ENCODE results near the gene ANGEL2. TPM values are rescaled to one million over a fixed set of nuclear protein-coding genes. Genes with fewer than 3 reads are reported as not detected.

ANGEL2 gene
- total and polyA plus RNA-seq, 2 of the 13 experiments (the other 11 are each of a cell fraction or from before 2014, with no cell fraction given): 12.3 to 25.4 TPM

DNA sequence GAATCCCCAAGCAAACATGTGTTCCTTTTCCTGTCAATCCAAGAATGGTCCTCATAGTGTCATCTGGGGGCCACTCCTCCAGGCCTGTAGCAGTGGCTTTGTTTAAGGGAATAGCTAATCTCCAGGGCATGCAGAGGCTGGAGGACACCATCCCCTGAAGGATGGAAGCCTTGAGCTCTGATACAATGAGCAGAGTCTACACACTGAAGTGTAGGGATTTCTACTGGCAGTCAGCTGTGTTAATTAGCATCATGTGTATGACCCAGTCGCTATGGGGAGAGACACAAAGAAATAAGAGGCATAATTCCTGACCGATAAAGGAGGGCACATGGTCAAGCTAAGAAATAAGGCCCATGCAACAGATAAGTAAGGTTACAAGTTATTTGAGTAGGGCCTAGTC lies 29.1 kb downstream of the ANGEL2 start (continued):
- TF ChIP-seq, protein P1, sequence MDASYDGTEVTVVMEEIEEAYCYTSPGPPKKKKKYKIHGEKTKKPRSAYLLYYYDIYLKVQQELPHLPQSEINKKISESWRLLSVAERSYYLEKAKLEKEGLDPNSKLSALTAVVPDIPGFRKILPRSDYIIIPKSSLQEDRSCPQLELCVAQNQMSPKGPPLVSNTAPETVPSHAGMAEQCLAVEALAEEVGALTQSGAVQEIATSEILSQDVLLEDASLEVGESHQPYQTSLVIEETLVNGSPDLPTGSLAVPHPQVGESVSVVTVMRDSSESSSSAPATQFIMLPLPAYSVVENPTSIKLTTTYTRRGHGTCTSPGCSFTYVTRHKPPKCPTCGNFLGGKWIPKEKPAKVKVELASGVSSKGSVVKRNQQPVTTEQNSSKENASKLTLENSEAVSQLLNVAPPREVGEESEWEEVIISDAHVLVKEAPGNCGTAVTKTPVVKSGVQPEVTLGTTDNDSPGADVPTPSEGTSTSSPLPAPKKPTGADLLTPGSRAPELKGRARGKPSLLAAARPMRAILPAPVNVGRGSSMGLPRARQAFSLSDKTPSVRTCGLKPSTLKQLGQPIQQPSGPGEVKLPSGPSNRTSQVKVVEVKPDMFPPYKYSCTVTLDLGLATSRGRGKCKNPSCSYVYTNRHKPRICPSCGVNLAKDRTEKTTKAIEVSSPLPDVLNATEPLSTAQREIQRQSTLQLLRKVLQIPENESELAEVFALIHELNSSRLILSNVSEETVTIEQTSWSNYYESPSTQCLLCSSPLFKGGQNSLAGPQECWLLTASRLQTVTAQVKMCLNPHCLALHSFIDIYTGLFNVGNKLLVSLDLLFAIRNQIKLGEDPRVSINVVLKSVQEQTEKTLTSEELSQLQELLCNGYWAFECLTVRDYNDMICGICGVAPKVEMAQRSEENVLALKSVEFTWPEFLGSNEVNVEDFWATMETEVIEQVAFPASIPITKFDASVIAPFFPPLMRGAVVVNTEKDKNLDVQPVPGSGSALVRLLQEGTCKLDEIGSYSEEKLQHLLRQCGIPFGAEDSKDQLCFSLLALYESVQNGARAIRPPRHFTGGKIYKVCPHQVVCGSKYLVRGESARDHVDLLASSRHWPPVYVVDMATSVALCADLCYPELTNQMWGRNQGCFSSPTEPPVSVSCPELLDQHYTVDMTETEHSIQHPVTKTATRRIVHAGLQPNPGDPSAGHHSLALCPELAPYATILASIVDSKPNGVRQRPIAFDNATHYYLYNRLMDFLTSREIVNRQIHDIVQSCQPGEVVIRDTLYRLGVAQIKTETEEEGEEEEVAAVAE (CRISPR knock-in tag; IDR thresholded peaks at IDR 0.05; ENCODE audit: borderline replicate concordance): no peak
- TF ChIP-seq, protein P2, sequence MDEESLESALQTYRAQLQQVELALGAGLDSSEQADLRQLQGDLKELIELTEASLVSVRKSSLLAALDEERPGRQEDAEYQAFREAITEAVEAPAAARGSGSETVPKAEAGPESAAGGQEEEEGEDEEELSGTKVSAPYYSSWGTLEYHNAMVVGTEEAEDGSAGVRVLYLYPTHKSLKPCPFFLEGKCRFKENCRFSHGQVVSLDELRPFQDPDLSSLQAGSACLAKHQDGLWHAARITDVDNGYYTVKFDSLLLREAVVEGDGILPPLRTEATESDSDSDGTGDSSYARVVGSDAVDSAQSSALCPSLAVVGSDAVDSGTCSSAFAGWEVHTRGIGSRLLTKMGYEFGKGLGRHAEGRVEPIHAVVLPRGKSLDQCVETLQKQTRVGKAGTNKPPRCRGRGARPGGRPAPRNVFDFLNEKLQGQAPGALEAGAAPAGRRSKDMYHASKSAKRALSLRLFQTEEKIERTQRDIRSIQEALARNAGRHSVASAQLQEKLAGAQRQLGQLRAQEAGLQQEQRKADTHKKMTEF (CRISPR knock-in tag; IDR thresholded peaks at IDR 0.05): no peak
- no peak for TF ChIP-seq SRF (IDR thresholded peaks at IDR 0.05; ENCODE audit: low read depth, low read length)
- no peak for TF ChIP-seq MLX (CRISPR knock-in tag; IDR thresholded peaks at IDR 0.05)
- no peak for TF ChIP-seq DPF2 (CRISPR knock-in tag; IDR thresholded peaks at IDR 0.05; ENCODE audit: borderline replicate concordance, low read depth)

Measured in HepG2 (cell line).